Activated CD8-positive, alpha-beta memory T cell treated with anti-CD3 and anti-CD28 coated beads for 1 hour (primary cell): Measurements from ENCODE around the gene GNAL.
"Not testable (repeated sequence)": the region's sequence is repeated elsewhere in the genome, so short reads cannot be mapped to it uniquely, and the experiment has no call there.

Experiments
- DNase-seq, 2 donors: peaks; one replicate each; pipeline ENCODE4 v3.0.0-alpha.2; 2020; ENCODE audit warnings: low read depth in 1 of 2; ENCODE audit errors: extremely low read depth in 1 of 2

The GNAL gene

GRCh38 chr18:11668441-11669169, 20.5 kb upstream of the GNAL start:
- no peak for DNase-seq

GRCh38 chr18:11669271-11669947, 19.7 kb upstream of the GNAL start:
- DNase-seq = no peak

GRCh38 chr18:11669948-11670275, 19.2 kb upstream of the GNAL start:
- no peak for DNase-seq

DNA sequence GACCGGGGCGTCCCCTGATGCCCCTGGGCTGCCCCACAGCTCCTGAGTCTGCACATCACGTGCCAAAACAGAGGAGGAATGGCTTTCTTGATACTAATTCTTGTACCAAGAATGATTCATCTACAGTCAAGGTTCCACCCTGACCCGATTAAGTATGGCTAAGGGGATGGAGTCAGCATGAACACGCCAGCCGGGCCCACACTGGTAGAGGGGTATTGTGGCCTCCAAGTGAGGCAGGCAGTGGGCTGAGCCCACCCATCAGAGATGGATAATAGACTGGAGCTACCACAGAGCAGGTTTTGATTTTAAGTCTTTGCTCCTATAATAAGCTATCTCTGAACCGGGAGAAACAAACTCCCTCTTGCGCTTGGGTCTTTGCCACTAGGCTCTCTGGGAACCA, 17.9 kb upstream of the GNAL start:
- no peak for DNase-seq

GRCh38 chr18:11672198-11672597, 16.9 kb upstream of the GNAL start:
- no peak for DNase-seq

DNA sequence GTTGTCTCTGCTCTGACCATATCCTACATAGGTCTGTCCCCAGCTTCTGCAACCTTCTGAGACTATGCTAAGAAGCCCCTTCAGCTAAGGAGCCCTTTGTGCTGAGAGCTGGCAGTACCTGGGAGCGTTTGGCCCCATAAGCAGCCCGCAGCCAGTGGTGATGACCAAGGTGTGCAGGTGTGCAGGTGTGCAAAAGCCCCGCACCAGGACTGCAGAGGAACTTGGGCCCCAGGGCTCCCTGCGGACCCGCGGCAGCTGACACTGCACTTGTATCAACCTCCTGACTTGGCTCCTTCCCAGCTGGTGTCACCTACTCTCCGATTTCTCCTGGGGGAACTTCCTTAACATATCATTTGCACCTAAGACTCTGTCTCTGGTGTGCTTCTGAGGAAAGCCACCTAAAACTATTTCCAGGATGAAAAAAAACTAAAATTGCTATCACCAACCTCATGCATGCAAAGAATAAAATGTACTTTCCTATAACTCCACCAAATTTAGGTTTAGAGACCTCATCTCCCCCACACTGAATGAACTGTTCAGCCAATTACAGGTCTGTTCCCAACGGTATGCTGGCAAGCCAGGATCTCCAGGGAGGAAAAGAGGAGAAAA, 16.1 kb upstream of the GNAL start:
- DNase-seq = no peak

DNA sequence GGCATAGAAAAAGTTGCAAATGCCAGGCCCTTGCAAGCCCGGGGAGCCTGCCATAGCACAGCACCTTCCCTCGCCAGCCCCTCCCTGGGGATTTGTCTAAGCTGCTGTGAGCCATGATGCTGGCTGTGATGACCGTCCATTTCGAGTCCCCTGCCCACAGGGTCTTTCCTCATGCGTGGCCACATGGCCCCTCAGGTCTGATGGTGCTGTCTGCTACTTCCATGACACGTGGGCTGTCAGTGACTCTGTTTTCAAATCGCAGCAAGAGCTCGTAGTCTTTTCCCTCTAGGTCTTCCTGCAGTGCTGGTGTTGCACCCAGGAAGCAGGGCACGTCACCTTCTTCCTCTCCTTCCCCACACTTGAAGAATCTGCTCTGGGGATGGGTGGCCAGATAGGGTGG, 15.5 kb upstream of the GNAL start:
- DNase-seq = no peak

DNA sequence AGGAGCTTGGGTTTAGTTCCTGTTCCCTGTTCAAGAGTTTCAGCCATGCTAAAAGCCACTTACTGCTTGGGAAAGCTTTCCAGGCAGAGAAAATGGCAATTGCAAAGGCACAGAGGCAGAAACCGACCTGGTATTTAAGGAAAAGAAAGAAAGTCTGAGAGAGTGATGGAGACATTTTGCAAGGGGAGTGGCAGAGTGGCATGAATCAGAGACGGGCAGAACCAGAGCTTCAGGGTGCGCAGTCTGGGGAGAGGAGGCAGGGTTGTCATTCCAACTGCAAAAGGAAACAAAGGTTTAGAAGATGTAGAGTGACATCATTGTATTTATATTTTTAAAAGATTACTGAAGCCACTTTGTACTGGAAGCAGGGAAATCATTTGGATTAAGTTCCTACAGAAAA, 14.9 kb upstream of the GNAL start:
- DNase-seq = no peak

DNA sequence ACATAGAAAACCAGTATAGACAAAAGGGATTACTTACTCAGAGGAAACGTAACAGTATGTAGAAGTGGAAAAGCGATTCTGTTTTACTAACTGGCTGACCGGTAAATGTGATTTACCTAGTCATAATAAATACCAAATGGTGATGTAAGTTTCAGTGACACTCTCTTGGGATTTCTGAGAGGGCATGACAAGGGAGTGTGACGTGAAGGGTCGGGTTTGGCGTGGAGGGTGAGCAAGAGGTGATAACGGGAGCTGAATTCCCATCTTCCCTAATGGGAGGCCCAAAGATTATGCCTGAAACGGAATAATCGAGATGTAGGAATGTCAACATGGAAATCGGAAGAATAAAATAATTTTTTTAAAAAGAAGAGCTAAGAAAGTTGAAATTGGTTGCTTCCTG, 12.7 kb upstream of the GNAL start:
- DNase-seq = no peak

- DNase-seq = no peak
Measured at GRCh38 chr18:11676867-11677266, 12.2 kb upstream of the GNAL start.

GRCh38 chr18:11678211-11678610, 10.9 kb upstream of the GNAL start:
- no peak for DNase-seq

- DNase-seq = no peak
Measured at GRCh38 chr18:11689669-11690565, 853 bp downstream of the GNAL start.

DNA sequence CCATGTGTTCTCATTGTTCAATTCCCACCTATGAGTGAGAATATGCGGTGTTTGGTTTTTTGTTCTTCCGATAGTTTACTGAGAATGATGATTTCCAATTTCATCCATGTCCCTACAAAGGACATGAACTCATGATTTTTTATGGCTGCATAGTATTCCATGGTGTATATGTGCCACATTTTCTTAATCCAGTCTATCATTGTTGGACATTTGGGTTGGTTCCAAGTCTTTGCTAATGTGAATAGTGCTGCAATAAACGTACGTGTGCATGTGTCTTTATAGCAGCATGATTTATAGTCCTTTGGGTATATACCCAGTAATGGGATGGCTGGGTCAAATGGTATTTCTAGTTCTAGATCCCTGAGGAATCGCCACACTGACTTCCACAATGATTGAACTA, 1.6 kb downstream of the GNAL start:
- DNase-seq = not testable (repeated sequence)

- no peak for DNase-seq
Measured at GRCh38 chr18:11695736-11696135, 6.7 kb downstream of the GNAL start.

GRCh38 chr18:11696451-11696850, 7.4 kb downstream of the GNAL start:
- no peak for DNase-seq

DNA sequence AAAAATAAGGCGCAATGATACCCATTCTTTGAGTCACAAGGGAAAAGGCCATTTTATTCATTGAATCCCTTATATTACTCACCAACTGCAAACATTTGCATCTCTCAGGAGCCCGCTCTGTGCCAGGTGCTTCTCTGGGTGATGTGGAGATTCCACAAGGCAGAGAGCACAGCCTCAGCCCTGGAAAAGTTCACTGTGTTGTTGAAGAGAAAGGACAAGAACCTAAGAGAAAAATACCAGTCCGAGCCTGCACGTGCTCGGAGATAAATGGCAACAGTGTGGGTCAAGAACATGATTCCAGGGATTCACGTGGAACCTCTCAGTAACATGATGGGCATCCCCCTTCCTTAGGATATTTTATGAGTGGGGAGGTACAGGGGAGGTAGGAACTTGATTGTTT, 11.8 kb downstream of the GNAL start:
- DNase-seq = no peak

- no peak for DNase-seq
Measured at GRCh38 chr18:11710578-11710977, 21.5 kb downstream of the GNAL start.

DNA sequence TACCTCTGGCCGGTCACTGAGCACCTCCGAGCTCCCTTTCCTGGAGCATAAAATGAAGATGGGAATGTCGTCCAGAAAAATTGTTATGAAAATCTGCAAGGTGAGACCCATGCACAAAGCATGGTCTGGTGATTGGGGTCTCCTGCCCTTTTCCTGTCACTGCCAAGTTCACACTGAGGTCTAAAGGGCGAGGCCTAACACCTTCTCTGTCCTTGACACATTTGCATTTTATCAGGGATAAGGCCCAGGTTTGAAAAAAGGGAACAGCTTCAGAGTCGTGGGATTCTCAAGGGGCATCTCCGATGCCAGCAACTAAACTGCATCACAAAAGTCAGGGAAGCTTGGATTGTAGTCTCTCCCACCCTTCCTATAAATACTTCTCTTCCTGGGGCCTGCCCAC, 24.7 kb downstream of the GNAL start:
- no peak for DNase-seq

GRCh38 chr18:11714244-11714918, 25.3 kb downstream of the GNAL start:
- no peak for DNase-seq

- DNase-seq = not testable (repeated sequence)
Measured at GRCh38 chr18:11716767-11717315, 27.8 kb downstream of the GNAL start.

DNA sequence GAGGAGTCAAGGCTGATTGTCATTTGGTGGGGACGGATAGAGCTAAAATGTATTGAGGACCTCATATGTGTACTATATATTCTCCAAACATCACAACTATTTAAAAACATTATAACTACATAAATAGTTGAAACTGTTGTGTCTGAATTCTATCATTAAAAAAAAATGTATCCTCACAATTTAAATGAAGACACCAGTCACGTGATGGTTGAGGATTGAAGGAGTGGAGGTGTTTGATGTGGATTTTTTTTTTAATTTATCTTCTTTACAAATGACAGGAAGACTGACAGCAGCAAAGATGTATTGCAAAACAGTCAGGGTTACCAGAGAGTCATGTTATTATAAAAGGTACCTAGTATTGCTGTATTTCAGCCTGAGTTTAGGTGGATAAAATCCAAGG, 30.0 kb downstream of the GNAL start:
- no peak for DNase-seq
